ENCODE results near the gene GRB10.

DNA sequence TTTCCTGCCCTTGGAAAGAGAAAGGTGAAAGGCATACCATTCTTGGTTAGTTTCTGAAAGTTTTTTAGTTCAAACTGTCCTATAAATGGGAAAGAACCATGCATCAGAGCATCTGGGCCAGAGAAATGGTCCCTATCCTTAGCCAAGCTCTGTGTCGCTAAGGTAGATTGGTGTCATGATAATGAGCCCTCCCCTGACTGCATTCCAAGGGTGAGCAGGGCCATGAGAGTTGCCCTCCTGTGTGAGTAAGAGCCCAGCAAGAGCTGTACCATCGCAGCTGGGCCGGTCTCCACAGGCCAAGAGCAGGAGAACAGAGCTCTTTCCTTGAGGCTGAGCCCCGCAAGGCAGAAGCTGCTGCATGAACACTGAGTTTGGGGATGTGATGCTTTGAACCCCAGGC is 30.3 kb downstream of the GRB10 start:
- TF ChIP-seq, protein P1, sequence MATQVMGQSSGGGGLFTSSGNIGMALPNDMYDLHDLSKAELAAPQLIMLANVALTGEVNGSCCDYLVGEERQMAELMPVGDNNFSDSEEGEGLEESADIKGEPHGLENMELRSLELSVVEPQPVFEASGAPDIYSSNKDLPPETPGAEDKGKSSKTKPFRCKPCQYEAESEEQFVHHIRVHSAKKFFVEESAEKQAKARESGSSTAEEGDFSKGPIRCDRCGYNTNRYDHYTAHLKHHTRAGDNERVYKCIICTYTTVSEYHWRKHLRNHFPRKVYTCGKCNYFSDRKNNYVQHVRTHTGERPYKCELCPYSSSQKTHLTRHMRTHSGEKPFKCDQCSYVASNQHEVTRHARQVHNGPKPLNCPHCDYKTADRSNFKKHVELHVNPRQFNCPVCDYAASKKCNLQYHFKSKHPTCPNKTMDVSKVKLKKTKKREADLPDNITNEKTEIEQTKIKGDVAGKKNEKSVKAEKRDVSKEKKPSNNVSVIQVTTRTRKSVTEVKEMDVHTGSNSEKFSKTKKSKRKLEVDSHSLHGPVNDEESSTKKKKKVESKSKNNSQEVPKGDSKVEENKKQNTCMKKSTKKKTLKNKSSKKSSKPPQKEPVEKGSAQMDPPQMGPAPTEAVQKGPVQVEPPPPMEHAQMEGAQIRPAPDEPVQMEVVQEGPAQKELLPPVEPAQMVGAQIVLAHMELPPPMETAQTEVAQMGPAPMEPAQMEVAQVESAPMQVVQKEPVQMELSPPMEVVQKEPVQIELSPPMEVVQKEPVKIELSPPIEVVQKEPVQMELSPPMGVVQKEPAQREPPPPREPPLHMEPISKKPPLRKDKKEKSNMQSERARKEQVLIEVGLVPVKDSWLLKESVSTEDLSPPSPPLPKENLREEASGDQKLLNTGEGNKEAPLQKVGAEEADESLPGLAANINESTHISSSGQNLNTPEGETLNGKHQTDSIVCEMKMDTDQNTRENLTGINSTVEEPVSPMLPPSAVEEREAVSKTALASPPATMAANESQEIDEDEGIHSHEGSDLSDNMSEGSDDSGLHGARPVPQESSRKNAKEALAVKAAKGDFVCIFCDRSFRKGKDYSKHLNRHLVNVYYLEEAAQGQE (IDR thresholded peaks at IDR 0.05; ENCODE audit: unreplicated experiment) = no peak
- TF ChIP-seq, protein P2, sequence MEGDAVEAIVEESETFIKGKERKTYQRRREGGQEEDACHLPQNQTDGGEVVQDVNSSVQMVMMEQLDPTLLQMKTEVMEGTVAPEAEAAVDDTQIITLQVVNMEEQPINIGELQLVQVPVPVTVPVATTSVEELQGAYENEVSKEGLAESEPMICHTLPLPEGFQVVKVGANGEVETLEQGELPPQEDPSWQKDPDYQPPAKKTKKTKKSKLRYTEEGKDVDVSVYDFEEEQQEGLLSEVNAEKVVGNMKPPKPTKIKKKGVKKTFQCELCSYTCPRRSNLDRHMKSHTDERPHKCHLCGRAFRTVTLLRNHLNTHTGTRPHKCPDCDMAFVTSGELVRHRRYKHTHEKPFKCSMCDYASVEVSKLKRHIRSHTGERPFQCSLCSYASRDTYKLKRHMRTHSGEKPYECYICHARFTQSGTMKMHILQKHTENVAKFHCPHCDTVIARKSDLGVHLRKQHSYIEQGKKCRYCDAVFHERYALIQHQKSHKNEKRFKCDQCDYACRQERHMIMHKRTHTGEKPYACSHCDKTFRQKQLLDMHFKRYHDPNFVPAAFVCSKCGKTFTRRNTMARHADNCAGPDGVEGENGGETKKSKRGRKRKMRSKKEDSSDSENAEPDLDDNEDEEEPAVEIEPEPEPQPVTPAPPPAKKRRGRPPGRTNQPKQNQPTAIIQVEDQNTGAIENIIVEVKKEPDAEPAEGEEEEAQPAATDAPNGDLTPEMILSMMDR (conservative IDR thresholded peaks at IDR 0.05; ENCODE audit: low read depth in 2 of 2) = no peak
- TF ChIP-seq EZH2phosphoT487 (IDR thresholded peaks at IDR 0.05; ENCODE audit: unreplicated experiment) (no peak), EZH2 (IDR thresholded peaks at IDR 0.05; ENCODE audit: low read depth, unreplicated experiment) (no peak), POLR2AphosphoS5 (IDR thresholded peaks at IDR 0.05; ENCODE audit: low read depth) (no peak), JUNB (IDR thresholded peaks at IDR 0.05; ENCODE audit: unreplicated experiment) (no peak), NANOG (IDR thresholded peaks at IDR 0.05; ENCODE audit: borderline replicate concordance) (no peak), CREB1 (CRISPR knock-in tag; IDR thresholded peaks at IDR 0.05; ENCODE audit: low read depth) (no peak), ZNF331 (CRISPR knock-in tag; IDR thresholded peaks at IDR 0.05; ENCODE audit: low read depth) (no peak)
- TF ChIP-seq, protein P3, sequence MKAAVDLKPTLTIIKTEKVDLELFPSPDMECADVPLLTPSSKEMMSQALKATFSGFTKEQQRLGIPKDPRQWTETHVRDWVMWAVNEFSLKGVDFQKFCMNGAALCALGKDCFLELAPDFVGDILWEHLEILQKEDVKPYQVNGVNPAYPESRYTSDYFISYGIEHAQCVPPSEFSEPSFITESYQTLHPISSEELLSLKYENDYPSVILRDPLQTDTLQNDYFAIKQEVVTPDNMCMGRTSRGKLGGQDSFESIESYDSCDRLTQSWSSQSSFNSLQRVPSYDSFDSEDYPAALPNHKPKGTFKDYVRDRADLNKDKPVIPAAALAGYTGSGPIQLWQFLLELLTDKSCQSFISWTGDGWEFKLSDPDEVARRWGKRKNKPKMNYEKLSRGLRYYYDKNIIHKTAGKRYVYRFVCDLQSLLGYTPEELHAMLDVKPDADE (IDR thresholded peaks at IDR 0.05) = no peak
- TF ChIP-seq, protein P4, sequence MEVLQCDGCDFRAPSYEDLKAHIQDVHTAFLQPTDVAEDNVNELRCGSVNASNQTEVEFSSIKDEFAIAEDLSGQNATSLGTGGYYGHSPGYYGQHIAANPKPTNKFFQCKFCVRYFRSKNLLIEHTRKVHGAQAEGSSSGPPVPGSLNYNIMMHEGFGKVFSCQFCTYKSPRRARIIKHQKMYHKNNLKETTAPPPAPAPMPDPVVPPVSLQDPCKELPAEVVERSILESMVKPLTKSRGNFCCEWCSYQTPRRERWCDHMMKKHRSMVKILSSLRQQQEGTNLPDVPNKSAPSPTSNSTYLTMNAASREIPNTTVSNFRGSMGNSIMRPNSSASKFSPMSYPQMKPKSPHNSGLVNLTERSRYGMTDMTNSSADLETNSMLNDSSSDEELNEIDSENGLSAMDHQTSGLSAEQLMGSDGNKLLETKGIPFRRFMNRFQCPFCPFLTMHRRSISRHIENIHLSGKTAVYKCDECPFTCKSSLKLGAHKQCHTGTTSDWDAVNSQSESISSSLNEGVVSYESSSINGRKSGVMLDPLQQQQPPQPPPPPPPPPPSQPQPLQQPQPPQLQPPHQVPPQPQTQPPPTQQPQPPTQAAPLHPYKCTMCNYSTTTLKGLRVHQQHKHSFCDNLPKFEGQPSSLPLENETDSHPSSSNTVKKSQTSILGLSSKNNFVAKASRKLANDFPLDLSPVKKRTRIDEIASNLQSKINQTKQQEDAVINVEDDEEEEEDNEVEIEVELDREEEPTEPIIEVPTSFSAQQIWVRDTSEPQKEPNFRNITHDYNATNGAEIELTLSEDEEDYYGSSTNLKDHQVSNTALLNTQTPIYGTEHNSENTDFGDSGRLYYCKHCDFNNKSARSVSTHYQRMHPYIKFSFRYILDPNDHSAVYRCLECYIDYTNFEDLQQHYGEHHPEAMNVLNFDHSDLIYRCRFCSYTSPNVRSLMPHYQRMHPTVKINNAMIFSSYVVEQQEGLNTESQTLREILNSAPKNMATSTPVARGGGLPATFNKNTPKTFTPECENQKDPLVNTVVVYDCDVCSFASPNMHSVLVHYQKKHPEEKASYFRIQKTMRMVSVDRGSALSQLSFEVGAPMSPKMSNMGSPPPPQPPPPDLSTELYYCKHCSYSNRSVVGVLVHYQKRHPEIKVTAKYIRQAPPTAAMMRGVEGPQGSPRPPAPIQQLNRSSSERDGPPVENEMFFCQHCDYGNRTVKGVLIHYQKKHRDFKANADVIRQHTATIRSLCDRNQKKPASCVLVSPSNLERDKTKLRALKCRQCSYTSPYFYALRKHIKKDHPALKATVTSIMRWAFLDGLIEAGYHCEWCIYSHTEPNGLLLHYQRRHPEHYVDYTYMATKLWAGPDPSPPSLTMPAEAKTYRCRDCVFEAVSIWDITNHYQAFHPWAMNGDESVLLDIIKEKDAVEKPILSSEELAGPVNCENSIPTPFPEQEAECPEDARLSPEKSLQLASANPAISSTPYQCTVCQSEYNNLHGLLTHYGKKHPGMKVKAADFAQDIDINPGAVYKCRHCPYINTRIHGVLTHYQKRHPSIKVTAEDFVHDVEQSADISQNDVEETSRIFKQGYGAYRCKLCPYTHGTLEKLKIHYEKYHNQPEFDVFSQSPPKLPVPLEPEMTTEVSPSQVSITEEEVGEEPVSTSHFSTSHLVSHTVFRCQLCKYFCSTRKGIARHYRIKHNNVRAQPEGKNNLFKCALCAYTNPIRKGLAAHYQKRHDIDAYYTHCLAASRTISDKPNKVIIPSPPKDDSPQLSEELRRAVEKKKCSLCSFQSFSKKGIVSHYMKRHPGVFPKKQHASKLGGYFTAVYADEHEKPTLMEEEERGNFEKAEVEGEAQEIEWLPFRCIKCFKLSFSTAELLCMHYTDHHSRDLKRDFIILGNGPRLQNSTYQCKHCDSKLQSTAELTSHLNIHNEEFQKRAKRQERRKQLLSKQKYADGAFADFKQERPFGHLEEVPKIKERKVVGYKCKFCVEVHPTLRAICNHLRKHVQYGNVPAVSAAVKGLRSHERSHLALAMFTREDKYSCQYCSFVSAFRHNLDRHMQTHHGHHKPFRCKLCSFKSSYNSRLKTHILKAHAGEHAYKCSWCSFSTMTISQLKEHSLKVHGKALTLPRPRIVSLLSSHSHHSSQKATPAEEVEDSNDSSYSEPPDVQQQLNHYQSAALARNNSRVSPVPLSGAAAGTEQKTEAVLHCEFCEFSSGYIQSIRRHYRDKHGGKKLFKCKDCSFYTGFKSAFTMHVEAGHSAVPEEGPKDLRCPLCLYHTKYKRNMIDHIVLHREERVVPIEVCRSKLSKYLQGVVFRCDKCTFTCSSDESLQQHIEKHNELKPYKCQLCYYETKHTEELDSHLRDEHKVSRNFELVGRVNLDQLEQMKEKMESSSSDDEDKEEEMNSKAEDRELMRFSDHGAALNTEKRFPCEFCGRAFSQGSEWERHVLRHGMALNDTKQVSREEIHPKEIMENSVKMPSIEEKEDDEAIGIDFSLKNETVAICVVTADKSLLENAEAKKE (CRISPR knock-in tag; IDR thresholded peaks at IDR 0.05) = no peak

Data from GM23338 (cell line).